K562 (cell line): ENCODE data around the gene GINS3. TPM values are rescaled to one million over a fixed set of nuclear protein-coding genes. Genes with fewer than 3 reads are reported as not detected.
A peak's percentile ranks its signal among the peaks of the same experiment; 100 is the strongest.

ENCODE experiments used
- CREB1 ChIP-seq, 2 experiments: sonication (generic) in 1 of 2; formaldehyde crosslinking in 1 of 2; IDR thresholded peaks; 2 replicates each; pipeline versions ENCODE4 v1.6.1 to v1.8.0; 2012 to 2022; ENCODE audit warnings: inconsistent platforms in 1 of 2, mild to moderate bottlenecking in 1 of 2, missing genetic modification reagents in 1 of 2, moderate library complexity in 1 of 2
- CREBBP ChIP-seq: IDR thresholded peaks from one replicate; pipeline ENCODE4 v1.6.1; 2012; ENCODE audit warnings: low read depth, mild to moderate bottlenecking, control low read depth, inconsistent platforms, low read length
- CTBP1 ChIP-seq: fragments of 450-650 bp; IDR thresholded peaks from 2 replicates; pipeline ENCODE4 v1.6.1; 2016; ENCODE audit warnings: borderline replicate concordance
- GTF2F1 ChIP-seq: IDR thresholded peaks from 2 replicates; pipeline ENCODE4 v1.6.1; 2011; ENCODE audit warnings: low read depth, low read length, improper control_type of control experiment
- HLTF ChIP-seq: fragments of 450-650 bp; IDR thresholded peaks from 2 replicates; pipeline ENCODE4 v1.6.1; 2016
- MCM3 ChIP-seq: fragments of 450-650 bp; IDR thresholded peaks from 2 replicates; pipeline ENCODE4 v1.6.1; 2016
- NCOA6 ChIP-seq: fragments of 450-650 bp; IDR thresholded peaks from 2 replicates; pipeline ENCODE4 v1.6.1; 2017; ENCODE audit warnings: mild to moderate bottlenecking
- NR2F6 ChIP-seq: fragments of 450-650 bp; formaldehyde crosslinking; IDR thresholded peaks from 2 replicates; pipeline ENCODE4 v1.4.0; 2020; ENCODE audit warnings: mild to moderate bottlenecking
- POLR2B ChIP-seq: fragments of 450-650 bp; IDR thresholded peaks from 2 replicates; pipeline ENCODE4 v1.6.1; 2018; ENCODE audit warnings: low read depth; ENCODE audit not compliant: partially characterized antibody
- POLR2H ChIP-seq: IDR thresholded peaks from 2 replicates; pipeline ENCODE4 v1.6.1; 2016; ENCODE audit warnings: missing genetic modification characterization, low read depth, mild to moderate bottlenecking, control low read depth, missing compliant biosample characterization, moderate library complexity
- POLR3A ChIP-seq: IDR thresholded peaks from 2 replicates; pipeline ENCODE4 v1.6.1; 2011; ENCODE audit warnings: borderline replicate concordance, mild to moderate bottlenecking, moderate library complexity; ENCODE audit not compliant: insufficient read length, insufficient read depth; ENCODE audit errors: extremely low read depth
- SMARCA5 ChIP-seq: fragments of 450-650 bp; IDR thresholded peaks from 2 replicates; pipeline ENCODE4 v1.6.1; 2016
- ZBTB7A ChIP-seq: IDR thresholded peaks from 2 replicates; pipeline ENCODE4 v1.6.1; 2011; ENCODE audit warnings: low read depth, mild to moderate bottlenecking, low read length, moderate library complexity, borderline replicate concordance; ENCODE audit not compliant: control insufficient read depth
- ZKSCAN8 ChIP-seq: fragments of 200-800 bp; sonication (Bioruptor generic); IDR thresholded peaks from 2 replicates; pipeline ENCODE4 v1.6.1; 2016; ENCODE audit warnings: missing genetic modification characterization, missing compliant biosample characterization
- ZNF124 ChIP-seq: sonication (generic); formaldehyde crosslinking; IDR thresholded peaks from 2 replicates; pipeline ENCODE4 v1.8.1; 2022; ENCODE audit warnings: missing genetic modification reagents
- ZNF311 ChIP-seq: fragments of 250-450 bp; sonication (Bioruptor Pico); IDR thresholded peaks from 2 replicates; pipeline ENCODE4 v1.4.0; 2020; ENCODE audit warnings: mild to moderate bottlenecking, moderate library complexity
- ZNF324 ChIP-seq: fragments of 250-450 bp; sonication (Bioruptor Pico); IDR thresholded peaks from 2 replicates; pipeline ENCODE4 v1.4.0; 2020; ENCODE audit warnings: mild to moderate bottlenecking
- ZNF57 ChIP-seq: fragments of 450-650 bp; formaldehyde crosslinking; IDR thresholded peaks from 2 replicates; pipeline ENCODE4 v1.4.0; 2020; ENCODE audit warnings: mild to moderate bottlenecking, moderate library complexity
- polyA plus RNA-seq, 8 experiments: library from polyadenylated mRNA; depleted of rRNA in 4 of 8; stranded (reverse) in 5 of 8; unstranded in 3 of 8; fragments of >200 nt; fragmentation: Nextera tagmentation in 2 of 8; fragmentation: Illumina TruSeq in 1 of 8; extraction: Ambion mirVana in 2 of 8; extraction: Trizol in 1 of 8; gene quantifications; 2 replicates each; pipeline versions ENCODE4 v1.2.1 to v1.2.3, GENCODE V29; 2011 to 2014; ENCODE audit warnings: inconsistent platforms in 1 of 8, missing spikeins in 1 of 8
- total RNA-seq, 7 experiments: library from RNA; depleted of rRNA in 6 of 7; stranded (reverse); fragments of >200 nt in 6 of 7; fragmentation: Illumina TruSeq in 2 of 7; extraction: Trizol in 2 of 7; gene quantifications; 2 replicates each; pipeline versions ENCODE4 v1.2.1 to v1.2.3, GENCODE V29; 2011 to 2021; ENCODE audit warnings: low replicate concordance in 1 of 7
- TF ChIP-seq, protein P1 (sequence below): fragments of 450-650 bp; formaldehyde crosslinking; IDR thresholded peaks from 2 replicates; pipeline ENCODE4 v1.4.0; 2020; ENCODE audit warnings: mild to moderate bottlenecking
- TF ChIP-seq, protein P2 (sequence below), 2 experiments: fragments of 450-650 bp; IDR thresholded peaks; 2 replicates each; pipeline ENCODE4 v1.6.1; 2016; ENCODE audit warnings: mild to moderate bottlenecking in 2 of 2, borderline replicate concordance in 1 of 2, low read depth in 1 of 2, moderate library complexity in 1 of 2

The GINS3 gene
- total and polyA plus RNA-seq, 9 of the 15 experiments (the other 6 are each of a cell fraction or from before 2014, with no cell fraction given) = 17.8 to 31.9 (median 25.4) TPM

DNA sequence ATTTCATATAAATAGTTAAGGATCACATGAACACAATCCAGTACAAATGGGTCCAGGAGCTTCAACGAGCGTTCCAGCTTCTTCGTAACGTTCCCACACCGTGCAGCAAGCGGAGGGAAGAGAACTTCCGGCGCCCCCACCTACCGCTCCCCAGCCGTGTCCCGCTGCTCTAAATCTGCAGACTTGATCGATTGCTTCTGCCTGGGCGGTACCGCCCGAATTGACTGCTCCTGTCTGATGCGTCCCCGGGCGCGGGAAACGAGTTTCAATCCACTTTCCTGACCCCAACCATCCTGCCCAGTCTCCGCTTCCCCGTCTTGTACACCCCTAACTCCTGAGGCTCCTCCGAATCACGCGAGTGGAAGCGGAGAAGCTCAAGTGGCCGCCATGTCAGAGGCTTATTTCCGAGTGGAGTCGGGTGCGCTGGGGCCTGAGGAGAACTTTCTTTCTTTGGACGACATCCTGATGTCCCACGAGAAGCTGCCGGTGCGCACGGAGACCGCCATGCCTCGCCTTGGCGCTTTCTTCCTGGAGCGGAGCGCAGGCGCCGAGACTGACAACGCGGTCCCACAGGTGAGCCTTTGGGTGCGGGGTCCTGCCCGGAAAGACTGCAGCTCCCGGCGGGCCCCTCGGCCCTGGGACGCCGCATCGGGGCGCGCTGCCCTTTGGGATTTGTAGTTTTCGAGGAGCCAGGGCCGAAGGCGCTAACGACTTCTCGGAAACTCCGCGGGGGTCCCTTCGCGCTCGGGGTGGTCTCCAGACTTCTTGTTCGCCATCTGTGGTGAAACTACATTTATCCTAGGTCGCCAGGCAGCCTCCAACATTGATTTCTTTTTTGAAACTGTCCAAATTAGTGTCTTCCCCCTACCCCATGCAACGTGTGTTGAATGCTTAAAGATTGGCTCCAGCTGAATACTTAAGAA lies at the start of gene GINS3 (continued):
- no peak for TF ChIP-seq ZNF57 (CRISPR knock-in tag)
- TF ChIP-seq, protein P1, sequence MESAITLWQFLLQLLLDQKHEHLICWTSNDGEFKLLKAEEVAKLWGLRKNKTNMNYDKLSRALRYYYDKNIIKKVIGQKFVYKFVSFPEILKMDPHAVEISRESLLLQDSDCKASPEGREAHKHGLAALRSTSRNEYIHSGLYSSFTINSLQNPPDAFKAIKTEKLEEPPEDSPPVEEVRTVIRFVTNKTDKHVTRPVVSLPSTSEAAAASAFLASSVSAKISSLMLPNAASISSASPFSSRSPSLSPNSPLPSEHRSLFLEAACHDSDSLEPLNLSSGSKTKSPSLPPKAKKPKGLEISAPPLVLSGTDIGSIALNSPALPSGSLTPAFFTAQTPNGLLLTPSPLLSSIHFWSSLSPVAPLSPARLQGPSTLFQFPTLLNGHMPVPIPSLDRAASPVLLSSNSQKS (CRISPR knock-in tag) = no peak
- no peak for TF ChIP-seq MCM3
- TF ChIP-seq SMARCA5 = no peak
- no peak for TF ChIP-seq ZNF324
- no peak for TF ChIP-seq NR2F6
- peak; percentile 71; the same call in 1 of the 2 replicates for TF ChIP-seq CTBP1
- TF ChIP-seq HLTF = peak; percentile 89; the same call in 1 of the 2 replicates
- TF ChIP-seq NCOA6 = no peak
- no peak for TF ChIP-seq CREBBP
- TF ChIP-seq POLR2B = peak; percentile 84
- TF ChIP-seq, protein P2, sequence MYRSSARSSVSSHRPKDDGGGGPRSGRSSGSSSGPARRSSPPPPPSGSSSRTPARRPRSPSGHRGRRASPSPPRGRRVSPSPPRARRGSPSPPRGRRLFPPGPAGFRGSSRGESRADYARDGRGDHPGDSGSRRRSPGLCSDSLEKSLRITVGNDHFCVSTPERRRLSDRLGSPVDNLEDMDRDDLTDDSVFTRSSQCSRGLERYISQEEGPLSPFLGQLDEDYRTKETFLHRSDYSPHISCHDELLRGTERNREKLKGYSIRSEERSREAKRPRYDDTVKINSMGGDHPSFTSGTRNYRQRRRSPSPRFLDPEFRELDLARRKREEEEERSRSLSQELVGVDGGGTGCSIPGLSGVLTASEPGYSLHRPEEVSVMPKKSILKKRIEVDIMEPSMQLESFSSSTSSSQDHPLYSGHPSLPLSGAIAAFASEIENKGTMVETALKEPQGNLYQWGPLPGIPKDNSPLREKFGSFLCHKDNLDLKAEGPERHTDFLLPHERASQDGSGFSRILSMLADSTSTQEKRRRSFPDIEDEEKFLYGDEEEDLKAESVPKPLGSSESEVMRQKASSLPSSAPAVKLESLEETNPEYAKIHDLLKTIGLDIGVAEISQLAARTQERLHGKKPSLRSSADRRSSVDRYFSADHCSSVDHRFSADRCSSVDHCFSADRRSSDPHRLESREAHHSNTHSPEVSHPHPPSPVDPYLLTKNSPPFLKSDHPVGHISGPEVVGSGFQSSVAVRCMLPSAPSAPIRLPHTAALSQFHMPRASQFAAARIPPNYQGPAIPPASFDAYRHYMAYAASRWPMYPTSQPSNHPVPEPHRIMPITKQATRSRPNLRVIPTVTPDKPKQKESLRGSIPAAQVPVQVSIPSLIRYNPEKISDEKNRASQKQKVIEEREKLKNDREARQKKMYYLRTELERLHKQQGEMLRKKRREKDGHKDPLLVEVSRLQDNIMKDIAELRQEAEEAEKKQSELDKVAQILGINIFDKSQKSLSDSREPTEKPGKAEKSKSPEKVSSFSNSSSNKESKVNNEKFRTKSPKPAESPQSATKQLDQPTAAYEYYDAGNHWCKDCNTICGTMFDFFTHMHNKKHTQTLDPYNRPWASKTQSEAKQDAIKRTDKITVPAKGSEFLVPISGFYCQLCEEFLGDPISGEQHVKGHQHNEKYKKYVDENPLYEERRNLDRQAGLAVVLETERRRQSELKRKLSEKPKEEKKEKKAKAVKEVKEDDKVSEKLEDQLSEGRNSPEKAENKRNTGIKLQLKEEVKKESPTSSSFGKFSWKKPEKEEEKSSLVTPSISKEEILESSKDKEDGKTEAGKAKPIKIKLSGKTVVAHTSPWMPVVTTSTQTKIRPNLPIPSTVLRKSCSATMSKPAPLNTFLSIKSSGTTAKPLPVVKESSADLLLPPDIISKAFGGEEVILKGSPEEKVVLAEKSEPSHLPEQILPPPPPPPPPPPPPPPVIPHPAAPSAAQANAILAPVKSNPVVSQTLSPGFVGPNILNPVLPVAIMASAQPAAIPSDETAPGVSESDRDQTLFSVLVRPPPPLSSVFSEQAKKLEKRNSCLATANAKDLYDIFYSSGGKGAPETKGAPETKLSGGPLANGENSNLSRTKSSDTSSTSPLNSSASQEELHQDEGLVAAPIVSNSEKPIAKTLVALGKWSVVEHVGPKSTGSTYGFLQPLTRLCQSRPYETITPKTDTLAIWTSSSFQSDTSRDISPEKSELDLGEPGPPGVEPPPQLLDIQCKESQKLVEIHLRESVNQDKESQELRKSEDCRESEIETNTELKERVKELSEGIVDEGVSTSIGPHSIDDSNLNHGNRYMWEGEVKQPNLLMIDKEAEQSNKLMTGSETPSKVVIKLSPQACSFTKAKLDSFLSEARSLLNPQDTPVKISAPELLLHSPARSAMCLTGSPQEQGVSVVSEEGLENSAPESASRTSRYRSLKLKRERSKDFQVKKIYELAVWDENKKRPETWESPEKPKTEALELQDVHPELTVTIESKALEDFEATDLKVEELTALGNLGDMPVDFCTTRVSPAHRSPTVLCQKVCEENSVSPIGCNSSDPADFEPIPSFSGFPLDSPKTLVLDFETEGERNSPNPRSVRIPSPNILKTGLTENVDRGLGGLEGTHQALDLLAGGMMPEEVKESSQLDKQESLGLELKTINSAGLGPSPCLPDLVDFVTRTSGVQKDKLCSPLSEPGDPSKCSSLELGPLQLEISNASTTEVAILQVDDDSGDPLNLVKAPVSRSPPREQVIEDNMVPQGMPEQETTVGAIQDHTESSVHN (IDR thresholded peaks at IDR 0.05; ENCODE audit: borderline replicate concordance in 1 of 2, low read depth in 1 of 2) = no peak
- peak; percentile 55; the same call in 1 of the 2 replicates for TF ChIP-seq GTF2F1
- TF ChIP-seq CREB1 (IDR thresholded peaks at IDR 0.05) = peak; percentile 62
- TF ChIP-seq CREB1 (CRISPR knock-in tag; IDR thresholded peaks at IDR 0.05) = no peak; the same call in 1 of the 2 replicates
- peak; percentile 64; the same call in 1 of the 2 replicates for TF ChIP-seq POLR2H (tag)
- TF ChIP-seq POLR3A = no peak
- no peak for TF ChIP-seq ZNF124
- TF ChIP-seq ZNF311 = no peak
- TF ChIP-seq ZBTB7A = peak; percentile 72
- peak; percentile 97 for TF ChIP-seq ZKSCAN8
